Stimulated activated CD8-positive, alpha-beta memory T cell treated with anti-CD3 and anti-CD28 coated beads, Interleukin-4, amount 100 ng/mL, for 24 hours (primary cell): ENCODE data around the gene LCN6.
A peak's percentile ranks its signal among the peaks of the same experiment; 100 is the strongest.
"Not testable (repeated sequence)": the region's sequence is repeated elsewhere in the genome, so short reads cannot be mapped to it uniquely, and the experiment has no call there.

Experiments
- DNase-seq: peaks from one replicate; pipeline ENCODE4 v3.0.0-alpha.2; 2020; ENCODE audit warnings: low read depth

Gene LCN6, protein sequence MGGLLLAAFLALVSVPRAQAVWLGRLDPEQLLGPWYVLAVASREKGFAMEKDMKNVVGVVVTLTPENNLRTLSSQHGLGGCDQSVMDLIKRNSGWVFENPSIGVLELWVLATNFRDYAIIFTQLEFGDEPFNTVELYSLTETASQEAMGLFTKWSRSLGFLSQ

DNA sequence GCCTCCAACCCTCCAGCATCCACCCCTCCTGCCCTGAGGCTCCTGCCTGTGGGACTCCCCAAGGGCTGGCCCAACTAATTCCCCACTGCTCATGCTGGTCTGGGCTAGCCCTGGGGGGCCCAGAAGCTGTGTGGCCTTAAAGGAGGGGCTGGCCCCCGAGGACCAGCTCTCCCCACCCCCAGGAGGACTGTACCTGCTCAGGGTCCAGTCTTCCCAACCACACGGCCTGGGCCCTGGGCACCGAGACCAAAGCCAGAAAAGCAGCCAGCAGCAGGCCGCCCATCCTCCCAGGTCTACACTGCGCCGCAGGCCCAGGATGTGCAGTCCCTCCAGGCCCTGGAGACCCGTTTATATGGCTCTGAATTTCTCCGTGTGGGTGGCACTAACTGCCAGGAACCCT, at the start of gene LCN6:
LCN6 (minus strand) TSS at position 325 of the 400 bp plus-strand sequence; CDS start at position 283, 42 bp downstream.
- DNase-seq, result no peak

DNA sequence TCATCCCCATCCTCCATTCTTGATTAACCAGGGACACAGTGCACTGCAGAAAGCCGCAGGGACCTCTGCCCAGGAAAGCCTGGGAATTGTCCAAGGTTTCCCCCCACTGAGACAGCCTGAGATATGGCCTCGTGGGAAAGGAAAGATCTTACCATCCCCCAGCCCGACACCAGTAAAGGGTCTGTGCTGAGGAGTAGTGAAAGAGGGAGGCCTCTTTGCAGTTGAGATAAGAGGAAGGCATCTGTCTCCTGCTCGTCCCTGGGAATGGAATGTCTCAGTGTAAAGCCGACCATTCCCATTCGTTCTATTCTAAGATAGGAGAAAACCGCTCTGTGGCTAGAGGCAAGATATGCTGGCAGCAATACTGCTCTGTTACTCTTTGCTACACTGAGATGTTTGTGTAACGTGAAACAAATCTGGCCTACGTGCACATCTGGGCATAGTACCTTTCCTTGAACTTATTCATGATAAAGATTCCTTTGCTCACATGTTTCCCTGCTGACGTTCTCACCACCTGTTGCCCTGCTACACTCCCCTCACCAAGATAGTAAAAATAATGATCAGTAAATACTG, 48.5 kb upstream of the LCN6 start:
- not testable (repeated sequence) for DNase-seq

DNA sequence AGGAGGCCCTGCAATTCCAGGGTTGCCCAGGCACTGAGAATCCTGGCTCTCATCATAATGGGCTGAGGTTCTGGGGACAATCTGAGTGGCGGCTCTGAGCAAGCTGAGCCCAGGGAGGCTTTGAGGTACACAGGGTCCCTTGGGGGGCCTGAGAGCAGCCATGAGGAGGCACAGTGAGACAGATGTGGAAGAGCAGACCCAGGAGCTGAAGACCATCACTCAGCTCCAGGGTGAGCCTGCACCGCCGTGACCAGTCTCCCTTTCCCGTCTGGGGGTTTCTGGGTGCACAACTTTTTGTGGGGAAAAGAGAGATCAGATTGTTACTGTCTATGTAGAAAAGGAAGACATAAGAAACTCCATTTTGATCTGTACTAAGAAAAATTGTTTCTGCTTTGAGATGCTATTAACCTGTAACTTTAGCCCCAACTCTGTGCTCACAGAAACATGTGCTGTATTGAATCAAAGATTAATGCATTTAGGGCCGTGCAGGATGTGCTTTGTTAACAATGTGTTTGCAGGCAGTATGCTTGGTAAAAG, 48.0 kb upstream of the LCN6 start, which contains the start of gene CCDC183:
CCDC183 (plus strand) TSS at position 101 of the 537 bp plus-strand sequence; CDS start at position 161, 60 bp downstream.
- DNase-seq, result no peak

DNA sequence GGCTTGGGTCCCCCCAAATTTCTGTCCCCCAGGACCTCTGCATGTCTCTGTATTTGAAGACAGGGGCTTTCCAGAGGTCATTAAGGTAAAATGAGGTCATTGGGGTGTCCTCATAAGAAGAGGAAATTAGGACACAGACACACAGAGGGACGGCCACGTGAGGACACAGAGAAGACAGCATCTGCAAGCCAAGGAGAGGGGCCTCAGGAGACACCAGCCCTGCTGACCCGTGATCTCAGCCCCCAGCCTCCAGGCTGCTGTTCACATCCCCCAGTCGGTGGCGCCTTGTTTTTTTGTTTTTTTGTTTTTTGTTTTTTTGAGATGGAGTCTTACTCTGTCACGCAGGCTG, 46.6 kb upstream of the LCN6 start:
- DNase-seq, result no peak

DNA sequence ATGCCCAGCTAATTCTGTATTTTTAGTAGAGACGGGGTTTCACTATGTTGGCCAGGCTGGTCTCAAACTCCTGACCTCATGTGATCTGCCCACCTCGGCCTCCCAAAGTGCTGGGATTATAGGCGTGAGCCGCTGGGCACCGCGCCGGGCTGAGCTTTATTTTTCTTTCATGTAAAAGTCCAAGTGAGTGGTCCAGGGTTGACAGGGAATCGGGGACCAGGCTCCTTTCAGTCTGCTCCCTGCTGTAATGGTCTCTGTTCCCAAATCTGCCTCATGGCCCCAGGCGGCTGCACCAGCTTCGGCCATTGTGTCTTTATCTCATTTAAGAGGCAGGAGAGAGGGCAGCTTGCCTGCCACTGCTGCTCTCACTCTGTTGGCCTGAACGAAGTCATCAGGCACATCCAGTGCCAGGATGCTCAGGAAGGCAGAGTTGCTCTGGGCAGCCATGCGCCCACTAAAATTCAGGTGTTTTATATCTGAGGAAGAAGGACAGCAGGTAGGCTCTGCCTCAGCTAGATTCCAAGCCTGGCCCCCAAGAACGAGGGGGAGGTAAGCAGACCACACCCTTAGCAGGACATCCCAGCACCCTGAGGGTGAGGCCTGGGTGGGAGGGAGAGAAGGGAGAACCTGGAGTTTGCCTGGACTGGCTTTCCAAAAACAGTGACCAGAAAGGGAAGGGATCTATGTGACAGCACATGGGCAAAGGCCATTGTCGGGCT, 46.1 kb upstream of the LCN6 start:
- no peak for DNase-seq

DNA sequence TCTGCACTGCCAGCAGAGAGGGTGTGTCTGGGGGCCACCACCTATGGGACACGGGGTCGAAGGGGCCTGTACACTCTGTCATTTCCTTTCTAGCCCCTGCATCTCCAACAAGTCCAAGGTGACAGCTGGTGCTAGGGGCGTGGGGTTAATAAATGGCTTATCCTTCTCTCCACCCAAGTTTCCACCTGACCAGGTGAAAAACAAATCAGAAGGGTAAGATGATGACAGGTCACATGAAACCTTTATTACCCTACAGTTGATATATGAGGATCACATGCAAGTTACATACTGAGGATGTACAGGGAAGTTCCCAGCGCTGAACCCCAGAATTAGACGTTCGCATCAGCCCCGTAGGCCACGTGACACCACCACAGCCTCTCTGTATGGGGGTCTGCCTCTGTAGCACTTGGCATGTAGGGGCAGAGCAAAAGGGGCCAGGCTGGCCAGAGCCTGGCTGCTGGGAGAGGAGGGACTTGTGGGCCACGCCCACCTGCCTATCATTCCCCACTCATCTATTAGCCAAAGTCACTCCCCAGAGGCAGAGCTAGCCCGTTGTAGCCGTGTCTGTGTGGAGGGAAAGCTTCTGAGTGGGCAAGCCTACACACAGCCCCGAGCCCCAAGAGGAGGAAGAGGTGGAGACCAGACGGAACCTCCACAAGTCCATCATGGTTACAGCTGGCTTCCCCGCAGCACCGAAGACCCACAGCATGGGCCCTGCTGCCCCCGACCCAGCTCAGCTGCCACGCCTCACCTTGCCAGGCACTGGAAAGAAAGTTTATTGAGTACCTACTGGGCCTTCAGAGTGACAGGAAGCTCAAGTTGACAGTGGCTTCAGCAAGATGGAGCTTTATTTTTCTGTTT, 45.0 kb upstream of the LCN6 start:
- DNase-seq, result no peak

DNA sequence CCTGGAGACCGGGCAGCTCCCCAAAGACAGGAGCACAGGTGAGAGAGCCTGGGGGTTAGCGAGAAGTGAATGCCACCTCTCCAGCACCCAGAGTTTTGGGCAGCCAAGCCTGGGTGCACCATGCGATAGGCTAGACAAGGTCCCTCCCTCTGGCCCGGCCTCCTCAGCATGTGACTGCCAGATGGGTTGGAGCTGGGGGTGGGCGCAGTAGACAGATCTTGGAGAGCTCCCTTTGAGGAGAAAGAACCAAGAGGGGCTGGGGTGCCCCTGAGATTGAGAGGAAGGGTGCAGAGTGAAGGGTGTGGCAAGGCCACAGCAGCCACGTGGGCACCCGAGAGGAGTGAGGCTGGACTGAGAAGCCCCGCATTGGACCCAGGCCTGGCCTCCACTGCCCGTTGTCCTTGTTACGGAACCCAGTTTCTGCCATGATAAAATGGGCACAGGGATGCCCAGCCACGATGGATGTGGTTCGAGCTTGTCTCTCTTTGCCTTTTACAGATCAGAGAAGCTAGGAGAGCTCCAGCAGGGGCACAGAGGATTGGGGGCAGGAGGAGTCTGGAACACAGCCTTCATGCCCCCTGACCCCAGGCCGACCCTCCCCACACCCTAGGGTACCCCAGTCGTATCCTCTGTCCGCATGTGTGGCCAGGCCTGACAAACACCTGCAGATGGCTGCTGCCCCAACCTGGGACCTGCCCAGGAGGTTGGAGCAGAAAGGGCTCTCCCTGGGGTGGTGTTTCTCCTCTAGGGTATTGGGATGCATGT, 44.2 kb upstream of the LCN6 start:
- DNase-seq, result no peak

DNA sequence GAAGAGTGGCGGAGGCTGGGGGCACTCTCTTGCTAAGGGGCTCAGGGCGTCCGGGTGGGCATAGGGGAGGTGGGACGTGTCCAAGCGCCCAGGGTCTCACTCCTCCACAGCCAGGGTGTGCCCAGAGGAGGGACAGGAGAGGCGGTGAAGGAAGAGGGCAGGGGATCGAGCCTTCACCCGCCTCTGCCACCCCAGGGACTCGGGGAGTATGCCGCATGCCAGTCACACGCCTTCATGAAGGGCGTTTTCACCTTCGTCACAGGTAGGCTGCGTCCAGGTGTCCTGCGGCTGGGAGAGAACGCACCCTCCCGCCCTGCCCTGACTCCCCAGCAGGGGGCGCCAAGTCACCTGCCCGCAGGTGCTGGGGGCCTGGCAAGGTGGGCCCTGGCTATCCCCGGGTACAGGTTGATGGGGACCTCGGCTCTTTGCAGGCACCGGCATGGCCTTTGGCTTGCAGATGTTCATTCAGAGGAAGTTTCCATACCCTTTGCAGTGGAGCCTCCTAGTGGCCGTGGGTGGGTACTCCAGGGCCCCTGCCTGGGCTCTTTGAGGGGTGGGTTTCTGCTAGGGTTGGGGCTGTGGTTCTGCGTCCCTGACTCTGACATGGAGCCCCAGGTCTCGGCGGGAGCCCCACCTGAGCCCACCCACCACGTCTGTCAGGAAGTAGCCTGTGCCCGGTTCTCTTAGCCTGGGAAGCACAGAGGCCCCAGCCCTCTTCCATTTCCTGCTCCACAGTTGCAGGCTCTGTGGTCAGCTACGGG, 43.4 kb upstream of the LCN6 start:
- peak; percentile 40 for DNase-seq

DNA sequence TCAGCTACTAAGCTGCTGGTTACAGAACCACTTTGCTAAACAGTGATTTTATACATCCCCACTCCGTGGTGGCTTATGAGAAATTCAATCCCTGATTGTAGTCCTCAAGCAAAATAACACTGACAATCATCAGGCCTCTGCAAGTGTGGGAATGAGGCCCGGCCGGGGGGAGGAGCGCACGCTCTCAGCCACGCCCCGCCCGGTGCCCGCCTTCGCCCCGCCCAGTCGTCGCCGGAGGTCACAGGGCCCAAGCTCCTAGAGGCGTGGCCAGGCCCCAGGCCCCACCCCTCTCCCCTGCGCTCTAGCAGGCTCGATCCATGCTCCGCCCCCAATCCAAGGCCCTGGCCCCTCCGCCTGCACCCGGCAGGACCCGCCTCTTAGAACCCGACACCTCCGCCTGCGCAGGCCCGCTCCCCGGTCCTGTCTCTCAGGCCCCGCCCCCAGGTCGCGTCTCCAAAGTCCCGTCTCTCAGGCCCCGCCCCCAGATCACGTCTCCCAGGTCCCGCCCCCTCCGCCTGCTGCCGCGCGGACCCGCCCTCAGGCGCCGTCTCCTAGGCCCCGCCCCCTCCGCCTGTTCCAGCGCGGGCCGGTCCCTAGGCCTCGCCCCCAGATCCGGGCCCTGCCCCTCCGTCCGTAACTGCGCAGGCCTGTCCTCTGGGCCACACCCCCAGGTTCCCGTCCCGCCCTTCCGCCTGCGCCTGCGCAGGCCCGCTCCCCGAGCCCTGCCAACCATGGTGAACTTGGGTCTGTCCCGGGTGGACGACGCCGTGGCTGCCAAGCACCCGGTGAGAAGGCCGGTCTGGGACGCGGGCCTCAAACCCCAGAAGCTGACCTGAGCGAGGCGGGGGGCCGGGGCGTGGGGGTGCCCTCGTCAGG, 42.6 kb upstream of the LCN6 start, which contains the start of gene TMEM141:
TMEM141 (plus strand) TSS at position 705 of the 876 bp plus-strand sequence; CDS start at position 732, 27 bp downstream.
- DNase-seq, result peak; percentile 100

DNA sequence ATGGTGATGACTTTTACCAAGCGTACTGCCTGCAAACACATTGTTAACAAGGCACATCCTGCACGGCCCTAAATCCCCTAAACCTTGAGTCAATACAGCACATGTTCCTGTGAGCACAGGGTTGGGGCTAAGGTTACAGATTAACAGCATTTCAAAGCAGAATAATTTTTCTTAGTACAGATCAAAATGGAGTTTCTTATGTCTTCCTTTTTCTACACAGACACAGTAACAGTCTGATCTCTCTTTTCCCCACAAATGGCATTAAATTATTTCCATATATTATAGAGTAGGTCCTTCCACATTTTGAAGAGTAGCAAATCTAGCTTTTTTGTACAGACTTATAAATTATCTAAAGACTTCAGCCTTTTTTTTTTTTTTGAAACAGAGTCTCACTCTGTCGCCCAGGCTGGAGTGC, 41.2 kb upstream of the LCN6 start:
- DNase-seq, result no peak

DNA sequence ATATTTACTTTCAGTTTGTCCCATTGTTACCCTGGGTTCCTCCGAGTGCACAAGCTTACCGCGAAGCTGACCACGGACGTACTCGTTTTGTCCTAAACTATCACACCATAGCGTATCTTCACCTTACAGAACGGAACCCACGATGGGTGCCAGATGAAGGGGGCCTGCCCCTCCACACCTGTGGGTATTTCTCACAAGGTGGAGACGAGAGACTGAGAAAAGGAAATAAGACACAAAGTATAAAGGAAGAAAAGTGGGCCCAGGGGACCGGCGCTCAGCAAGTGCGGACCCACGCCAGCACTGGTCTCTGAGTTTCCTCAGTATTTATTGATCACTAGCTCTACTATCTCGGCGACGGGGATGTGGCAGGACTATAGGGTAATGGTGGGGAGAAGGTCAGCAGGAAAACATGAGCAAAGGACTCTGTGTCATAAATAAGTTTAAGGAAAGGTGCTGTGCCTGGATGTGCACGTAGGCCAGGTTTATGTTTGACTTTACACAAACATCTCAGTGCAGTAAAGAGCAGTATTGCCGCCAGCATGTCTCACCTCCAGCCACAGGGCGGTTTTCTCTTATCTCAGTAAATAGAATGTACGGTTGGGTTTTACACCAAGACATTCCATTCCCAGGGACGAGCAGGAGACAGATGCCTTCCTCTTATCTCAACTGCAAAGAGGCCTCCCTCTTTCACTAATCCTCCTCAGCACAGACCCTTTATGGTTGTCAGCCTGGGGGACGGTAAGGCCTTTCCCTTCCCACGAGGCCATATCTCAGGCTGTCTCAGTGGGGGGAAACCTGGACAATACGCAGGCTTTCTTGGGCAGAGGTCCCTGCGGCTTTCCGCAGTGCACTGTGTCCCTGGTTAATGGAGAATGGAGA, 40.6 kb upstream of the LCN6 start:
- DNase-seq, result not testable (repeated sequence)

DNA sequence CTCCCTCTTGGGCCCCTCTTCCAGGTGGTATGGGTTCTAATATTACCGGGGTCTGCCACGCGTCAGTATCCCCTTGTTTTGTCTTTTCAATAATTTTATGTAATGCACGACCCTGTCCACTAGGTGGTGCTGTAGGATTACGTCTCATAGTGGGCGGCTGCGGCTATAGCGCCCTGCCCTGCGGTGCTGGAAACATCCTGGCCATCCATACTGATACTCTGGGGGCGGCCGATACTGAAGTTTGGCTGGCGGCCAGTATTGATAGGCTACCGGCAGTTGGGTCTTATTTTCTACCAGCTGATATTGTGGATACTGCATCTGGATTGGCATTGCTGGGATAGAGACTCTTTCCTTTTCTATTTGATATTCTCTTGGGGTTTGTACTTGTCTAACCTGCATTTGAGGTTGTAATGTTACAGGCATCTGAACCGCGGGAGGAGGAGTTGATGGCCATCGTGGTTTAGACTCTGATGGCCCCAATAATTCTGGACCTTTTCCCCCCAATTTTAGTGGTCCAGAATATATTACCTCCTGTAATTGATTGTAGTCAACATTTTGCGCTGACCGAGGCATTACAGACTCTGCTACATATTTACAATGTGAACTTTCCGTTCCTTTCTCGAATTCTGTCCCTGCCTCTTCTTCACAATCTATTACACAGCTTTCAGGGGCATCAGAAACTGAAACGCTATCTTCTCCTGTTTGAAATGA, 39.5 kb upstream of the LCN6 start:
- DNase-seq, result peak; percentile 48

DNA sequence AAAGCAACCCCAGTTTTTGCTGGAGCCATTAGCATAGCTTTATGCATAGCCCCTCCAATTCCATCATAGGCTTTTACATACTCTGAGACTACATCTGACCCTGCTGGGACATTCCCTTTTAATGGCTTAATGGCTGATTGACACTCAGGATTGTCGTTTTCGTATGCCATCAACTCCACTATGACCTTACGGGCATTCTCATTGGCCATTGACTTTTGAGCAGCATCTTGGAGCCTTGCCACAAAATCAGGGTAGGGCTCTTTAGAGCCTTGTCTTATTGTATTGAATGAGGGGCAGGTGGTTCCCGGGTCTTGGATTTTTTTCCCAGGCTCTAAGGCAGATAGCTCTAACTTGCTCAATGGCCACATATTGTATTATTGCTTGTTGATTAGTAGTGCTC, 38.7 kb upstream of the LCN6 start:
- DNase-seq, result not testable (repeated sequence)

DNA sequence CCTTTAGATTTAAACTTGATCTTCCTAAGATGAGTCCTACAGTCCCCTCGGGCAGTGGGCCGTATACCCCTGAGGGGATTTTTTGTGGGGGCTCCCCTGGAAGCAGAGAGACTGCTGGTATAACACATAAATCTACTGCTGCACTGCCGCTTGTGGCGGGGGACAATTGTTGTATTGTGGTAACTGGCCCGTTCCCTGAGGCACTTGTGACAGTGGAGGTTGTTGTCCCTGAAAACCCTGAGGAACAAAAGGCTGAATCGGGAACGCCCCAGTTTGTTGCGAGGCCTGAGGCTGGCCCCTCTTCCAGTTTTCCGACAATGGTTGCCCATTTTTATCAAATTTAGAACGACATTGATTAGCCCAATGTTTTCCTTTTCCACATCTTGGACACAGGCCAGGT, 38.1 kb upstream of the LCN6 start:
- DNase-seq, result no peak

DNA sequence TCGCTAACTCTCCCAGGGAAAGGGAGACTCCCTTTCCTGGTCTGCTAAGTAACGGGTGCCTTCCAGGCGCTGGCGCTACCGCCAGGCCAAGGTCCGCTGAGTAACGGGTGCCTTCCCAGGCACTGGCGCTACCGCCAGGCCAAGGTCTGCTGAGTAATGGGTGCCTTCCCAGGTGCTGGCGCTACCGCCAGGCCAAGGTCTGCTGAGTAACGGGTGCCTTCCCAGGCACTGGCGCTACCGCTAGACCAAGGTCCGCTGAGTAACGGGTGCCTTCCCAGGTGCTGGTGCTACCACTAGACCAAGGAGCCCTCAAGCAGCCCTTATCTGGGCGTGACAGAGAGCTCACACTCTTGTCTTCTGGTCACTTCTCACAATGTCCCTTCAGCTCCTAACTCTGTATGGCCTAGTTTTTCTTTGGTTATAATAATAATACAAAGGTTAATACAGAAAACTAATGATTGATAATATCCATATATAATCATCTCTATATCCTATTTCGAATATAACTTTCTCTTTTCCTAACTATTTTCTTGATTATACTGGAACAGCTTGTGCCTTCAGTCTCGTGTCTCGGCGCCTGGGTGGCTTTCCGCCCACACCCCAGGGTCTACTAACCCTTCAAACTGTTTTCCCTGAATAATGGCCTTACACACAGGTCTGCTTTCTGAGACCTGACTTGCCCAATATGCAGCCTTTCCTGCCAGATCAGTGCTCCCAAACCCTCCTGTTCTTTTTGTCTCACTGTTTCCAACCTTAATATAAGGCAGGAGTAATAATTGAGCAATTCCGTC, 37.4 kb upstream of the LCN6 start:
- not testable (repeated sequence) for DNase-seq

DNA sequence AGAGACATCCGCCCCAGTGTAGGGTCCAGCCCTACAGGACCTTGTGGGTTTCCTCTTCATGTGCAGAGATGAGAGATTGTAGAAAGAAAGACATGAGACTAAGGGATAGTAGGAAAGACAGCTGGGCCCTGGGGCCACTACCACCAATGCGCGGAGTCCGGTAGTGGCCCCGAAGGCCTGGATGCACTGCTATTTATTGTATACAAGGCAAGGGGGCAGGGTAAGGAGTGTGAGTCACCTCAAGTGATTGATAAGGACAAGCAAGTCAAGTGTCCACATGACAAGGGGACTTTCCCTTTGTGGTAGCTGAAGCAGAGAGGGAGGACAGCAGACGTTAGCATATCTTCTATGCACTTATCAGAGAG, 36.7 kb upstream of the LCN6 start:
- no peak for DNase-seq
